HL-60 (cell line): ENCODE results near the gene KRT14.

Experiments
- DNase-seq, 2 experiments: peaks; one replicate each; pipeline ENCODE4 v3.0.0-alpha.2; 2010 to 2020; ENCODE audit warnings: low read depth in 1 of 2, low spot score in 1 of 2
- H3K27ac ChIP-seq: fragments of 250-450 bp; sonication (Bioruptor Pico); replicated peaks from 2 replicates; pipeline ENCODE4 v1.5.1; 2020; ENCODE audit warnings: mild to moderate bottlenecking, moderate library complexity
- H3K27me3 ChIP-seq: fragments of 250-450 bp; sonication (Bioruptor Pico); 2 replicates; pipeline ENCODE4 v1.5.1; 2021; ENCODE audit warnings: mild to moderate bottlenecking, moderate library complexity; ENCODE audit not compliant: insufficient read depth, poor library complexity, severe bottlenecking
- H3K4me3 ChIP-seq: replicated peaks from 2 replicates; pipeline ENCODE4 v1.5.1; 2011; ENCODE audit warnings: mild to moderate bottlenecking, control low read depth, low read length; ENCODE audit not compliant: insufficient read depth
- CTCF ChIP-seq: IDR thresholded peaks from one replicate; pipeline ENCODE4 v1.5.1; 2011; ENCODE audit warnings: low read length, control low read depth, inconsistent platforms; ENCODE audit not compliant: insufficient read depth
- GABPA ChIP-seq: IDR thresholded peaks from 2 replicates; pipeline ENCODE4 v1.6.1; 2012; ENCODE audit warnings: low read depth
- POLR2AphosphoS5 ChIP-seq: IDR thresholded peaks from 2 replicates; pipeline ENCODE4 v1.6.1; 2012; ENCODE audit warnings: low read depth
- REST ChIP-seq: IDR thresholded peaks from 2 replicates; pipeline ENCODE4 v1.6.1; 2012; ENCODE audit warnings: low read depth; ENCODE audit not compliant: insufficient replicate concordance
- SPI1 ChIP-seq: IDR thresholded peaks from 2 replicates; pipeline ENCODE4 v1.6.1; 2012; ENCODE audit warnings: low read depth, mild to moderate bottlenecking, borderline replicate concordance

The KRT14 gene

GRCh38 chr17:41548844-41549595 is 37.7 kb downstream of the KRT14 start:
- no peaks in the 10 kb centered on the region for H3K27me3 ChIP-seq
- no peak overlapping the region for H3K27ac ChIP-seq
- TF ChIP-seq CTCF, result peak; percentile 96
- no peak for TF ChIP-seq SPI1
- DNase-seq, result peak; percentile 54 to 75
- H3K4me3 ChIP-seq, result no peak overlapping the region

GRCh38 chr17:41547921-41548843 is 38.5 kb downstream of the KRT14 start:
- H3K4me3 ChIP-seq, result no peak overlapping the region
- peak; percentile 32 to 85 for DNase-seq
- H3K27me3 ChIP-seq, result no peaks in the 10 kb centered on the region
- no peak for TF ChIP-seq POLR2AphosphoS5
- no peak overlapping the region for H3K27ac ChIP-seq

- no peak overlapping the region for H3K27ac ChIP-seq
- DNase-seq, result no peak
- no peak for TF ChIP-seq GABPA
- no peak for TF ChIP-seq REST
- no peak for TF ChIP-seq CTCF
- no peak for TF ChIP-seq POLR2AphosphoS5
- no peak for TF ChIP-seq SPI1
Observed at GRCh38 chr17:41547378-41547841, 39.3 kb downstream of the KRT14 start.

GRCh38 chr17:41546819-41547218 is 39.9 kb downstream of the KRT14 start:
- H3K27me3 ChIP-seq, result no peaks in the 10 kb centered on the region
- TF ChIP-seq REST (no peak), CTCF (no peak), GABPA (no peak), SPI1 (no peak), POLR2AphosphoS5 (no peak)
- H3K4me3 ChIP-seq, result no peak overlapping the region
- no peak overlapping the region for H3K27ac ChIP-seq
- no peak for DNase-seq

More at GRCh38 chr17:41547378-41547841, 39.3 kb downstream of the KRT14 start:
- H3K4me3 ChIP-seq, result no peak overlapping the region
- no peaks in the 10 kb centered on the region for H3K27me3 ChIP-seq
